Peyer's patch (tissue), 4 donors: ENCODE results near the gene GMPR2. TPM values are rescaled to one million over a fixed set of nuclear protein-coding genes. Genes with fewer than 3 reads are reported as not detected.

Source experiments
- DNase-seq, 3 donors: peaks; one replicate each; pipeline ENCODE4 v3.0.0-alpha.2; 2017 to 2019
- H3K27ac ChIP-seq, 4 donors: fragments of 200-600 bp; sonication (generic); one replicate each; pipeline ENCODE4 v1.5.1; 2016 to 2019
- H3K27me3 ChIP-seq, 2 donors: fragments of 200-600 bp; sonication (generic); one replicate each; pipeline ENCODE4 v1.5.1; 2019
- H3K36me3 ChIP-seq, 3 donors: fragments of 200-600 bp; sonication (generic); one replicate each; pipeline ENCODE4 v1.5.1; 2016 to 2019
- H3K4me1 ChIP-seq, 4 donors: fragments of 200-600 bp; sonication (generic); one replicate each; pipeline ENCODE4 v1.5.1; 2016 to 2019
- H3K4me3 ChIP-seq, 4 donors: fragments of 200-600 bp; sonication (generic); 1 replicate in 3 of 4; 2 replicates in 1 of 4; pipeline ENCODE4 v1.5.1; 2016 to 2019; ENCODE audit warnings: mild to moderate bottlenecking in 1 of 4
- H3K9me3 ChIP-seq, 4 donors: fragments of 200-600 bp; sonication (generic); one replicate each; pipeline ENCODE4 v1.5.1; 2016 to 2019; ENCODE audit warnings: mild to moderate bottlenecking in 1 of 4
- POLR2A ChIP-seq, 2 donors: fragments of 450-650 bp; IDR thresholded peaks; one replicate each; pipeline ENCODE4 v1.5.1; 2017; ENCODE audit warnings: antibody characterized with exemption in 2 of 2, mild to moderate bottlenecking in 2 of 2, moderate library complexity in 2 of 2
- total RNA-seq, 4 donors: library from RNA; depleted of rRNA; stranded (reverse); fragments of >200 nt; gene quantifications; one replicate each; pipeline ENCODE4 v1.1.0, GENCODE V29; 2016
- TF ChIP-seq, protein P1 (sequence below), 6 experiments: fragments of 450-650 bp in 4 of 6; fragments of 200-600 bp in 2 of 6; sonication (generic) in 1 of 6; IDR thresholded peaks; one replicate each; pipeline ENCODE4 v1.5.1; 2017 to 2019; ENCODE audit warnings: antibody characterized with exemption in 6 of 6, mild to moderate bottlenecking in 3 of 6, moderate library complexity in 1 of 6

The GMPR2 gene
- total RNA-seq, 4 donors from 2014 or later: 52.7 to 59.4 (median 55.3) TPM

GRCh38 chr14:24269910-24270536, 37.3 kb downstream of the GMPR2 start:
- H3K4me1 ChIP-seq: peaks cover 0 to 10% (median 7%) of the 10 kb centered on the region in 4 donors
- peaks cover 0 to 39% (median 0%) of the 10 kb centered on the region in 3 donors for H3K36me3 ChIP-seq
- no peaks in the 10 kb centered on the region for H3K27me3 ChIP-seq
- no peaks in the 10 kb centered on the region for H3K9me3 ChIP-seq
- TF ChIP-seq POLR2A (IDR thresholded peaks at IDR 0.05): no peak
- TF ChIP-seq, protein P1, sequence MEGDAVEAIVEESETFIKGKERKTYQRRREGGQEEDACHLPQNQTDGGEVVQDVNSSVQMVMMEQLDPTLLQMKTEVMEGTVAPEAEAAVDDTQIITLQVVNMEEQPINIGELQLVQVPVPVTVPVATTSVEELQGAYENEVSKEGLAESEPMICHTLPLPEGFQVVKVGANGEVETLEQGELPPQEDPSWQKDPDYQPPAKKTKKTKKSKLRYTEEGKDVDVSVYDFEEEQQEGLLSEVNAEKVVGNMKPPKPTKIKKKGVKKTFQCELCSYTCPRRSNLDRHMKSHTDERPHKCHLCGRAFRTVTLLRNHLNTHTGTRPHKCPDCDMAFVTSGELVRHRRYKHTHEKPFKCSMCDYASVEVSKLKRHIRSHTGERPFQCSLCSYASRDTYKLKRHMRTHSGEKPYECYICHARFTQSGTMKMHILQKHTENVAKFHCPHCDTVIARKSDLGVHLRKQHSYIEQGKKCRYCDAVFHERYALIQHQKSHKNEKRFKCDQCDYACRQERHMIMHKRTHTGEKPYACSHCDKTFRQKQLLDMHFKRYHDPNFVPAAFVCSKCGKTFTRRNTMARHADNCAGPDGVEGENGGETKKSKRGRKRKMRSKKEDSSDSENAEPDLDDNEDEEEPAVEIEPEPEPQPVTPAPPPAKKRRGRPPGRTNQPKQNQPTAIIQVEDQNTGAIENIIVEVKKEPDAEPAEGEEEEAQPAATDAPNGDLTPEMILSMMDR (IDR thresholded peaks at IDR 0.05): no peak
- no peak overlapping the region for H3K27ac ChIP-seq
- no peak overlapping the region for H3K4me3 ChIP-seq
- DNase-seq: peak in 1 of 3 donors; percentile 35

- H3K36me3 ChIP-seq: peaks cover 0 to 35% (median 0%) of the 10 kb centered on the region in 3 donors
- no peak for TF ChIP-seq POLR2A (IDR thresholded peaks at IDR 0.05)
- TF ChIP-seq, protein P1 (IDR thresholded peaks at IDR 0.05): no peak
- H3K4me1 ChIP-seq: peaks cover 0 to 10% (median 7%) of the 10 kb centered on the region in 4 donors
- H3K4me3 ChIP-seq: peak overlapping the region; percentile 80 to 100 (median 93)
- DNase-seq: peak in 1 of 3 donors; percentile 54
- H3K9me3 ChIP-seq: no peaks in the 10 kb centered on the region
- peak overlapping the region; percentile 94 to 99 (median 98) for H3K27ac ChIP-seq
- no peaks in the 10 kb centered on the region for H3K27me3 ChIP-seq
Observed at GRCh38 chr14:24270537-24271133, 37.9 kb downstream of the GMPR2 start.

DNA sequence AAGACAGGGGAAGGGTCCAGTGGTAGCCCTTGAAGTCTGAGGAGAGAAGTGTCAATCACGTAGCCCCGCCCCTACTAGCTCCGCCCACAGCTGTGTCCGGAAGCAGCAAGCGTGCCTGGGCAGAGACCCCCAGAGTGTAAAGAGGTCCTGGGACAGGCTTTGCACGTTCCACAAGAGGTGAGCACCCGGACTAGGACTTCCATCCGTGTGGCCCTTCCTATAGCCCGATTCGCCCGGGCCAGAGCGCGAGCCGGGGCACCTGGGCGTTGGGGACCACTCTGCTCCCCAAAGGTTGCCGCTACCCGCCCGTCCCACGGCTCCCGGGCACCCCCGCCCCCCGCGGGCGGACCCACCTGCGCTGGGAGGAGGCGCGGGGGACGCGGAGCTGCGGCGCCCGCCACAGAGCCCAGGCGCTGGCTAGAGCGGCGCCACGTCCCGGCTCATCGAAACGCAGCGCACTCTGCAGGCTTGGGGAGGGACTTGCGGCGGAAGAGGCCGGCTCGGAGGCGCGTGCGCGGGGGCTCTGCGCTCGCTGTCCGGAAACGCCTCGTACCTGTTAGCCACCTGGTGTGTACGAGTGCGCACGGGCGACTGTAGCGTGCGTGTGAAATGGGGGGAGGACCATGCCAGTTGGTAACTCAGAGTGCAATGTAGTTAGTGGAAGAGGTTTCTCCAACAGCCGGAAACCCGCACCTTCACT, 38.6 kb downstream of the GMPR2 start, which contains the start of gene RABGGTA:
TSS of gene RABGGTA (minus strand) at position 464 of the 700 bp plus-strand sequence. CDS start 482 bp downstream, outside the sequence.
- peak within 1 kb of the TSS; percentile 94 to 99 (median 98) for H3K27ac ChIP-seq
- H3K4me3 ChIP-seq: peak within 1 kb of the TSS; percentile 80 to 100 (median 93)
- H3K9me3 ChIP-seq: no peaks in the 10 kb centered on the region
- peaks cover 0 to 10% (median 7%) of the 10 kb centered on the region in 4 donors for H3K4me1 ChIP-seq
- H3K36me3 ChIP-seq: peaks cover 0 to 28% (median 0%) of the 10 kb centered on the region in 3 donors
- peak; percentile 70 to 83 for TF ChIP-seq POLR2A (IDR thresholded peaks at IDR 0.05)
- TF ChIP-seq, protein P1 (IDR thresholded peaks at IDR 0.05): peak; percentile 67 to 89 (median 77)
- peak; percentile 89 to 96 (median 94) for DNase-seq
- H3K27me3 ChIP-seq: no peaks in the 10 kb centered on the region

DNA sequence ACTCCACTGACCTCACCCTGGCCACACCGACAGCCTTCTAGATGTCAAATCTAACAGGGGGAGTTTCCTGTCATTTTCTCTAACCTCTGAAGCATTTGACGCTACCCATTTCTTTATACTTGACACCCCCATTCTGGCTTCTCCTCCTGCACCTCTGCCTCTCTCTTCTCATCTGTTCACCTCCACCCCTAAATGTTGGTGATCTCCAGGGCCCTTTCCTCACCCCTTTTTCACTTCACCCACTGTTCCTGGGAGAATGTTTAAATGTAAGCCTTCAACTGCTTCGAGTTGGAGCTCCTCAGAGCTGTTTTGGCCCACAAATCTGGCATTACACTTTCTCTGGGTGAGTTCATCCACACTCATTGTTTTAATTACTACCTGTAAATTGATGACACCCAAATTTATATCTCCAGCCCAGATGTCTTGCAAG, 39.1 kb downstream of the GMPR2 start:
- Histone ChIP-seq H3K4me3 (peak overlapping the region; percentile 80 to 100 (median 93)), H3K36me3 (peaks cover 0 to 23% (median 0%) of the 10 kb centered on the region in 3 donors)
- TF ChIP-seq, protein P1 (IDR thresholded peaks at IDR 0.05): no peak
- no peak for TF ChIP-seq POLR2A (IDR thresholded peaks at IDR 0.05)

DNA sequence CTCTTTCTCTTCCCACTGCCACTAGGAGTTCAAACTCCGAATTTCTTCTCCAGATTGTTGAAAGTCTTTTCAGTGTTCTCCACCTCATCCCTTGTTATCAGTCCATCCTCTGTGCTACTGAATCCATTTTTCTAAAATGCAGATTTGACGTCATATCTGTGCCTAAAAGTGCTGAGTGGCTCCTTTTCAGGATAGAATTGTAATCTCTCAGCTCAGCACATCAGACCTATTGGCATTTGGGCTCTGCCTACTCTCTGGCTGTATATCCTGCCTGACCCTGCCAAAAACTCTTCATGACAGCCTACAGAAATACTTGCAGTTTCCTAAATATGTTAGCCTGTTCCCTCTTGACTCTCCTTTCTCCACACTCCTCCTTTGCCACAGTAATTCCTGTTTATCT, 39.7 kb downstream of the GMPR2 start:
- Histone ChIP-seq H3K36me3 (peaks cover 0 to 17% (median 0%) of the 10 kb centered on the region in 3 donors), H3K9me3 (no peaks in the 10 kb centered on the region), H3K27ac (peak overlapping the region in 1 of 4 donors; percentile 97), H3K27me3 (no peaks in the 10 kb centered on the region), H3K4me3 (no peak overlapping the region), H3K4me1 (peaks cover 0 to 10% (median 7%) of the 10 kb centered on the region in 4 donors)
- no peak for DNase-seq
- TF ChIP-seq, protein P1 (IDR thresholded peaks at IDR 0.05): no peak
- TF ChIP-seq POLR2A (IDR thresholded peaks at IDR 0.05): no peak

More for the DNA sequence above, 39.1 kb downstream of the GMPR2 start:
- Histone ChIP-seq H3K4me1 (peaks cover 0 to 10% (median 7%) of the 10 kb centered on the region in 4 donors), H3K9me3 (no peaks in the 10 kb centered on the region), H3K27ac (peak overlapping the region; percentile 94 to 99 (median 98)), H3K27me3 (no peaks in the 10 kb centered on the region)
- DNase-seq: no peak
